ENCODE measurements around the gene HNRNPDL. TPM values are rescaled to one million over a fixed set of nuclear protein-coding genes. Genes with fewer than 3 reads are reported as not detected.

Gene HNRNPDL
- polyA plus RNA-seq, result 1,069 and 1,146 TPM in 2 replicates
- 304 and 356 TPM in 2 replicates for polyA minus RNA-seq

GRCh38 chr4:82430193-82430963 lies at the start of gene HNRNPDL, which contains the start of gene ENOPH1:
Gene HNRNPDL (minus strand): TSS chr4:82430462. CDS start chr4:82429690, 772 bp downstream.
Gene ENOPH1 (plus strand): TSS chr4:82430590. CDS start chr4:82430830, 240 bp downstream.
- peaks cover 73% of the 10 kb centered on the region for H3K79me2 ChIP-seq (replicated peaks; ENCODE audit: insufficient read depth, low read length)
- peaks cover 3% of the 10 kb centered on the region for H3F3A ChIP-seq (ENCODE audit: insufficient read depth, low read length, poor library complexity, severe bottlenecking)
- no peaks in the 10 kb centered on the region for H3K27me3 ChIP-seq (ENCODE audit: insufficient read depth, low read depth, low read length)
- peak within 1 kb of the TSS; percentile 59 for H3K4me2 ChIP-seq (ENCODE audit: low read length)
- H3K36me3 ChIP-seq (ENCODE audit: insufficient read depth, low read length), result peaks cover 18% of the 10 kb centered on the region
- H3K4me3 ChIP-seq (ENCODE audit: low read length), result peak within 1 kb of the TSS; percentile 82
- peak within 1 kb of the TSS; percentile 100 for H3K9ac ChIP-seq (ENCODE audit: low read length)
- H2AFZ ChIP-seq (ENCODE audit: low read depth, low read length), result peak within 1 kb of the TSS; percentile 69
- TF ChIP-seq EP300 (conservative IDR thresholded peaks at IDR 0.05; ENCODE audit: poor library complexity, severe bottlenecking) (no peak), TAF1 (IDR thresholded peaks at IDR 0.05; ENCODE audit: low read depth) (peak; percentile 78), POLR2AphosphoS5 (IDR thresholded peaks at IDR 0.05) (peak; percentile 87), CTCF (IDR thresholded peaks at IDR 0.05; ENCODE audit: poor library complexity, severe bottlenecking) (no peak), MXI1 (conservative IDR thresholded peaks at IDR 0.05; ENCODE audit: poor library complexity, severe bottlenecking) (peak; percentile 92), EZH2 (IDR thresholded peaks at IDR 0.05; ENCODE audit: borderline replicate concordance, insufficient read depth, low read length, poor library complexity, severe bottlenecking) (no peak), SMC3 (conservative IDR thresholded peaks at IDR 0.05; ENCODE audit: poor library complexity) (no peak), RAD21 (conservative IDR thresholded peaks at IDR 0.05) (no peak)
- TF ChIP-seq, protein P1, sequence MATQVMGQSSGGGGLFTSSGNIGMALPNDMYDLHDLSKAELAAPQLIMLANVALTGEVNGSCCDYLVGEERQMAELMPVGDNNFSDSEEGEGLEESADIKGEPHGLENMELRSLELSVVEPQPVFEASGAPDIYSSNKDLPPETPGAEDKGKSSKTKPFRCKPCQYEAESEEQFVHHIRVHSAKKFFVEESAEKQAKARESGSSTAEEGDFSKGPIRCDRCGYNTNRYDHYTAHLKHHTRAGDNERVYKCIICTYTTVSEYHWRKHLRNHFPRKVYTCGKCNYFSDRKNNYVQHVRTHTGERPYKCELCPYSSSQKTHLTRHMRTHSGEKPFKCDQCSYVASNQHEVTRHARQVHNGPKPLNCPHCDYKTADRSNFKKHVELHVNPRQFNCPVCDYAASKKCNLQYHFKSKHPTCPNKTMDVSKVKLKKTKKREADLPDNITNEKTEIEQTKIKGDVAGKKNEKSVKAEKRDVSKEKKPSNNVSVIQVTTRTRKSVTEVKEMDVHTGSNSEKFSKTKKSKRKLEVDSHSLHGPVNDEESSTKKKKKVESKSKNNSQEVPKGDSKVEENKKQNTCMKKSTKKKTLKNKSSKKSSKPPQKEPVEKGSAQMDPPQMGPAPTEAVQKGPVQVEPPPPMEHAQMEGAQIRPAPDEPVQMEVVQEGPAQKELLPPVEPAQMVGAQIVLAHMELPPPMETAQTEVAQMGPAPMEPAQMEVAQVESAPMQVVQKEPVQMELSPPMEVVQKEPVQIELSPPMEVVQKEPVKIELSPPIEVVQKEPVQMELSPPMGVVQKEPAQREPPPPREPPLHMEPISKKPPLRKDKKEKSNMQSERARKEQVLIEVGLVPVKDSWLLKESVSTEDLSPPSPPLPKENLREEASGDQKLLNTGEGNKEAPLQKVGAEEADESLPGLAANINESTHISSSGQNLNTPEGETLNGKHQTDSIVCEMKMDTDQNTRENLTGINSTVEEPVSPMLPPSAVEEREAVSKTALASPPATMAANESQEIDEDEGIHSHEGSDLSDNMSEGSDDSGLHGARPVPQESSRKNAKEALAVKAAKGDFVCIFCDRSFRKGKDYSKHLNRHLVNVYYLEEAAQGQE (IDR thresholded peaks at IDR 0.05; ENCODE audit: borderline replicate concordance), result peak; percentile 78
- H3K9me3 ChIP-seq (ENCODE audit: low read length), result no peaks in the 10 kb centered on the region
- H3K9me2 ChIP-seq (ENCODE audit: insufficient read depth, low read length), result no peaks in the 10 kb centered on the region
- peak within 1 kb of the TSS; percentile 100 for H3K27ac ChIP-seq (ENCODE audit: low read length)
- peaks cover 31% of the 10 kb centered on the region for H4K20me1 ChIP-seq (ENCODE audit: insufficient read depth)

GRCh38 chr4:82479562-82479961 lies 49.3 kb upstream of the HNRNPDL start:
- Histone ChIP-seq H3K9me2 (ENCODE audit: insufficient read depth, low read length) (no peaks in the 10 kb centered on the region), H3K79me2 (replicated peaks; ENCODE audit: insufficient read depth, low read length) (no peaks in the 10 kb centered on the region), H3K9me3 (ENCODE audit: low read length) (no peaks in the 10 kb centered on the region), H4K20me1 (ENCODE audit: insufficient read depth) (no peaks in the 10 kb centered on the region), H3K27me3 (ENCODE audit: insufficient read depth, low read depth, low read length) (no peaks in the 10 kb centered on the region), H3K4me2 (ENCODE audit: low read length) (no peak overlapping the region), H2AFZ (ENCODE audit: low read depth, low read length) (no peak overlapping the region), H3F3A (ENCODE audit: insufficient read depth, low read length, poor library complexity, severe bottlenecking) (no peaks in the 10 kb centered on the region), H3K4me3 (ENCODE audit: low read length) (no peak overlapping the region), H3K27ac (ENCODE audit: low read length) (no peak overlapping the region), H3K36me3 (ENCODE audit: insufficient read depth, low read length) (no peaks in the 10 kb centered on the region), H3K9ac (ENCODE audit: low read length) (no peak overlapping the region)
- TF ChIP-seq CTCF (IDR thresholded peaks at IDR 0.05; ENCODE audit: poor library complexity, severe bottlenecking) (no peak), POLR2AphosphoS5 (IDR thresholded peaks at IDR 0.05) (no peak), TAF1 (IDR thresholded peaks at IDR 0.05; ENCODE audit: low read depth) (no peak), EZH2 (IDR thresholded peaks at IDR 0.05; ENCODE audit: borderline replicate concordance, insufficient read depth, low read length, poor library complexity, severe bottlenecking) (no peak), EP300 (conservative IDR thresholded peaks at IDR 0.05; ENCODE audit: poor library complexity, severe bottlenecking) (no peak), RAD21 (conservative IDR thresholded peaks at IDR 0.05) (no peak), MXI1 (conservative IDR thresholded peaks at IDR 0.05; ENCODE audit: poor library complexity, severe bottlenecking) (no peak), SMC3 (conservative IDR thresholded peaks at IDR 0.05; ENCODE audit: poor library complexity) (no peak)
- TF ChIP-seq, protein P1 (IDR thresholded peaks at IDR 0.05; ENCODE audit: borderline replicate concordance), result no peak

Measured in neural cell (in vitro differentiated cells).